ENCODE measurements around the gene ATL3. TPM values are rescaled to one million over a fixed set of nuclear protein-coding genes. Genes with fewer than 3 reads are reported as not detected.
"Not testable (repeated sequence)": the region's sequence is repeated elsewhere in the genome, so short reads cannot be mapped to it uniquely, and the experiment has no call there.

ATL3 gene
- total and polyA plus RNA-seq, 7 donors = 8.4 to 115 (median 97.8) TPM

GRCh38 chr11:63619967-63620366 is 51.2 kb downstream of the ATL3 start:
- 18 to 61% methylated on average over 6 of the region's 6 CpGs for WGBS, 2 donors
- intact Hi-C loops (cut with DNase I) = no loop called here
- no peak overlapping the region for H3K27ac ChIP-seq

GRCh38 chr11:63617686-63618085 is 53.5 kb downstream of the ATL3 start:
- DNase-seq; H3K4me3 ChIP-seq; H3K27me3 ChIP-seq; H3K36me3 ChIP-seq; H3K9me3 ChIP-seq; H3K27ac ChIP-seq; intact Hi-C loops (cut with DNase I): not testable (repeated sequence)
- H3K4me1 ChIP-seq = peaks cover 0 to 11% (median 7%) of the 10 kb centered on the region in 4 donors
- WGBS, 2 donors = 89 to 93% methylated on average over 5 of the region's 5 CpGs

More at GRCh38 chr11:63619967-63620366, 51.2 kb downstream of the ATL3 start:
- Histone ChIP-seq H3K4me1 (no peaks in the 10 kb centered on the region), H3K9me3 (no peaks in the 10 kb centered on the region), H3K4me3 (no peak overlapping the region), H3K27me3 (no peaks in the 10 kb centered on the region), H3K36me3 (no peaks in the 10 kb centered on the region)
- TF ChIP-seq POLR2AphosphoS5 (IDR thresholded peaks at IDR 0.05) = no peak
- TF ChIP-seq EP300 (IDR thresholded peaks at IDR 0.05) = no peak
- TF ChIP-seq CTCF (IDR thresholded peaks at IDR 0.05) = no peak
- TF ChIP-seq POLR2A (IDR thresholded peaks at IDR 0.05) = no peak
- no peak for DNase-seq

- 73 to 88% methylated on average over 3 of the region's 3 CpGs for WGBS, 2 donors
- TF ChIP-seq POLR2AphosphoS5 (IDR thresholded peaks at IDR 0.05) = no peak
- no peak for TF ChIP-seq EP300 (IDR thresholded peaks at IDR 0.05)
- TF ChIP-seq CTCF (IDR thresholded peaks at IDR 0.05) = no peak
- no peak for TF ChIP-seq POLR2A (IDR thresholded peaks at IDR 0.05)
These were observed 54.2 kb downstream of the ATL3 start for GRCh38 chr11:63616953-63617352.

GRCh38 chr11:63614136-63614671 is 57.0 kb downstream of the ATL3 start, which contains the start of gene PLAAT3:
TSS of gene PLAAT3 (minus strand) at chr11:63614433. CDS start at chr11:63614014, 419 bp downstream.
- Histone ChIP-seq H3K4me1 (peaks cover 0 to 42% (median 38%) of the 10 kb centered on the region in 4 donors), H3K36me3 (no peaks in the 10 kb centered on the region), H3K4me3 (peak within 1 kb of the TSS; percentile 57 to 81 (median 71)), H3K9me3 (no peaks in the 10 kb centered on the region), H3K27ac (peak within 1 kb of the TSS; percentile 79 to 85 (median 84)), H3K27me3 (no peaks in the 10 kb centered on the region)
- peak; percentile 75 to 91 (median 86) for TF ChIP-seq POLR2AphosphoS5 (IDR thresholded peaks at IDR 0.05)
- TF ChIP-seq CTCF (IDR thresholded peaks at IDR 0.05) = no peak
- TF ChIP-seq EP300 (IDR thresholded peaks at IDR 0.05) = no peak
- peak in 1 of 2 donors; percentile 40 for TF ChIP-seq POLR2A (IDR thresholded peaks at IDR 0.05)
- 0 to 1% methylated on average over 53 of the region's 53 CpGs for WGBS, 2 donors
- peak; percentile 87 for DNase-seq
- intact Hi-C loops (cut with DNase I) = loop anchor here (2.0 to 5.0 kb wide), 3 partner anchors 37 to 122 kb away; partner anchors contain the start of genes PLAAT4 and PLAAT5

More at GRCh38 chr11:63616953-63617352, 54.2 kb downstream of the ATL3 start:
- Histone ChIP-seq H3K36me3 (no peaks in the 10 kb centered on the region), H3K4me3 (no peak overlapping the region), H3K27me3 (no peaks in the 10 kb centered on the region), H3K4me1 (peaks cover 0 to 14% (median 12%) of the 10 kb centered on the region in 4 donors), H3K9me3 (no peaks in the 10 kb centered on the region), H3K27ac (no peak overlapping the region)
- DNase-seq = no peak
- intact Hi-C loops (cut with DNase I) = no loop called here

- peak; percentile 84 for DNase-seq
- H3K4me3 ChIP-seq = peak overlapping the region; percentile 57 to 81 (median 71)
- H3K9me3 ChIP-seq = no peaks in the 10 kb centered on the region
- no peaks in the 10 kb centered on the region for H3K27me3 ChIP-seq
- WGBS, 2 donors = 2 to 5% methylated on average over 45 of the region's 45 CpGs
- TF ChIP-seq POLR2AphosphoS5 (IDR thresholded peaks at IDR 0.05) (peak in 3 of 4 donors; percentile 5 to 49 (median 8)), EP300 (IDR thresholded peaks at IDR 0.05) (no peak), POLR2A (IDR thresholded peaks at IDR 0.05) (no peak), CTCF (IDR thresholded peaks at IDR 0.05) (no peak)
- peaks cover 0 to 45% (median 42%) of the 10 kb centered on the region in 4 donors for H3K4me1 ChIP-seq
- no peaks in the 10 kb centered on the region for H3K36me3 ChIP-seq
- H3K27ac ChIP-seq = peak overlapping the region; percentile 79 to 85 (median 84)
- intact Hi-C loops (cut with DNase I) = loop anchor here (2.0 to 5.0 kb wide), 3 partner anchors 36 to 121 kb away; partner anchors contain the start of genes PLAAT4 and PLAAT5
These were observed 57.5 kb downstream of the ATL3 start for GRCh38 chr11:63613517-63614135.
